ENCODE results near the gene ARMH1.

DNA sequence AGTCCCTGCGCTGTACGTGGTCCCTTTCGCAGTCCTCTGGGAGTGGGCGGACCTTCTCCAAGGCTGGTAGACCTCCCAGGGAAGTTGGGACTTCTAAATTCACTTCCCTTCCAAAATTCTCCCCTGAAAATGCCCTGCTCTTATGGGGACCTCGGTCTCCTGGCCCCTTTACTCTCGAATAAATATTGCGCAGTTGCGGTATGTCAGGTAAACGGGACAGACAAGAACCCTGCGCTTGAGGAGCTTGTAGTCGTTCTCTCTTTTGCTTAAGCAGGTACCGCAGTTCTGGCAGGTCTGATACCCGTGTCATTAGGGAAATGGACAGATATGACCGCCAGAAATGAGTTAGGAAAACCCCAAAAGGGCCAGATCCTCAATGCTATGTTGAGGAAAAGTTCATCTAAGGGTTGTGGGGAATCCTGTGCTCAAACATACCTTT is 65.7 kb downstream of the ARMH1 start:
- no peak for TF ChIP-seq GATA2 (IDR thresholded peaks at IDR 0.05; ENCODE audit: low read depth, low read length)
- no peak for TF ChIP-seq GATA3 (IDR thresholded peaks at IDR 0.05; ENCODE audit: low read depth, low read length)

Measured in SH-SY5Y (cell line).